H9 (cell line): Measurements from ENCODE around the gene SRPK2. TPM values are rescaled to one million over a fixed set of nuclear protein-coding genes. Genes with fewer than 3 reads are reported as not detected.

Source experiments
- DNase-seq: peaks from one replicate; pipeline ENCODE4 v3.0.0-alpha.2; 2017
- H2AFZ ChIP-seq: one replicate; pipeline ENCODE4 v1.6.1; 2013; ENCODE audit warnings: mild to moderate bottlenecking, low read length, control low read depth, moderate library complexity
- H2AK5ac ChIP-seq: 2 replicates; pipeline ENCODE4 v1.6.1; 2013; ENCODE audit warnings: low read length, control low read depth, mixed read lengths; ENCODE audit not compliant: insufficient read length
- H2BK120ac ChIP-seq: one replicate; pipeline ENCODE4 v1.6.1; 2013; ENCODE audit warnings: low read depth, mild to moderate bottlenecking, low read length, control low read depth, inconsistent platforms; ENCODE audit not compliant: poor library complexity, severe bottlenecking
- H2BK12ac ChIP-seq: 2 replicates; pipeline ENCODE4 v1.6.1; 2013; ENCODE audit warnings: low read length, control low read depth, mixed read lengths, low read depth; ENCODE audit not compliant: insufficient read length
- H2BK15ac ChIP-seq: 2 replicates; pipeline ENCODE4 v1.6.1; 2013; ENCODE audit warnings: low read depth, low read length, control low read depth
- H2BK20ac ChIP-seq: one replicate; pipeline ENCODE4 v1.6.1; 2013; ENCODE audit warnings: low read depth, mild to moderate bottlenecking, low read length, control low read depth, inconsistent platforms; ENCODE audit not compliant: poor library complexity, severe bottlenecking
- H2BK5ac ChIP-seq: 2 replicates; pipeline ENCODE4 v1.6.1; 2013; ENCODE audit warnings: low read length, control low read depth, mixed read lengths; ENCODE audit not compliant: insufficient read length
- H3K14ac ChIP-seq: 2 replicates; pipeline ENCODE4 v1.6.1; 2013; ENCODE audit warnings: low read length, control low read depth; ENCODE audit not compliant: insufficient read depth
- H3K18ac ChIP-seq: 2 replicates; pipeline ENCODE4 v1.6.1; 2013; ENCODE audit warnings: low read depth, mild to moderate bottlenecking, mixed read lengths, low read length, control low read depth; ENCODE audit not compliant: insufficient read length
- H3K23ac ChIP-seq: 2 replicates; pipeline ENCODE4 v1.6.1; 2013; ENCODE audit warnings: low read length, control low read depth, mixed read lengths, low read depth; ENCODE audit not compliant: insufficient read length
- H3K23me2 ChIP-seq: 2 replicates; pipeline ENCODE4 v1.6.1; 2013; ENCODE audit warnings: low read depth, mild to moderate bottlenecking, mixed read lengths, low read length, control low read depth; ENCODE audit not compliant: insufficient read length, poor library complexity, severe bottlenecking
- H3K27ac ChIP-seq: 2 replicates; pipeline ENCODE4 v1.5.1; 2013; ENCODE audit warnings: low read length, control low read depth, mixed read lengths, low read depth; ENCODE audit not compliant: insufficient read length
- H3K27me3 ChIP-seq: 2 replicates; pipeline ENCODE4 v1.6.1; 2013; ENCODE audit warnings: low read length, control low read depth, inconsistent platforms; ENCODE audit not compliant: insufficient read depth
- H3K4ac ChIP-seq: 2 replicates; pipeline ENCODE4 v1.6.1; 2013; ENCODE audit warnings: low read depth, mild to moderate bottlenecking, control low read depth, inconsistent platforms, low read length, moderate library complexity
- H3K4me1 ChIP-seq: 2 replicates; pipeline ENCODE4 v1.6.1; 2013; ENCODE audit warnings: low read length, control low read depth, inconsistent platforms; ENCODE audit not compliant: insufficient read depth
- H3K4me2 ChIP-seq: 2 replicates; pipeline ENCODE4 v1.6.1; 2013; ENCODE audit warnings: low read length, control low read depth, mixed read lengths; ENCODE audit not compliant: insufficient read length, insufficient read depth
- H3K56ac ChIP-seq: 2 replicates; pipeline ENCODE4 v1.6.1; 2013; ENCODE audit warnings: low read depth, mild to moderate bottlenecking, mixed read lengths, low read length, control low read depth; ENCODE audit not compliant: insufficient read length
- H3K79me1 ChIP-seq: 2 replicates; pipeline ENCODE4 v1.6.1; 2013; ENCODE audit warnings: low read depth, mild to moderate bottlenecking, moderate library complexity, low read length, control low read depth, inconsistent platforms; ENCODE audit not compliant: insufficient read depth, poor library complexity, severe bottlenecking
- H3K79me2 ChIP-seq: 2 replicates; pipeline ENCODE4 v1.6.1; 2013; ENCODE audit warnings: low read length, control low read depth, inconsistent platforms; ENCODE audit not compliant: insufficient read depth
- H3K9ac ChIP-seq: 2 replicates; pipeline ENCODE4 v1.6.1; 2013; ENCODE audit warnings: low read length, control low read depth, mixed read lengths; ENCODE audit not compliant: insufficient read length; ENCODE audit errors: extremely low read depth
- H3K9me3 ChIP-seq: one replicate; pipeline ENCODE4 v1.6.1; 2013; ENCODE audit warnings: low read depth, low read length, inconsistent platforms; ENCODE audit not compliant: control insufficient read depth
- H3T11ph ChIP-seq: one replicate; pipeline ENCODE4 v1.6.1; 2013; ENCODE audit warnings: mild to moderate bottlenecking, low read length, control low read depth, inconsistent platforms
- H4K20me1 ChIP-seq: one replicate; pipeline ENCODE4 v1.6.1; 2013; ENCODE audit not compliant: control insufficient read depth, insufficient read length, insufficient read depth
- H4K5ac ChIP-seq: 2 replicates; pipeline ENCODE4 v1.6.1; 2013; ENCODE audit warnings: low read depth, mild to moderate bottlenecking, mixed read lengths, low read length, control low read depth; ENCODE audit not compliant: insufficient read length
- H4K8ac ChIP-seq: replicated peaks from 2 replicates; pipeline ENCODE4 v1.6.1; 2013; ENCODE audit warnings: low read length, control low read depth, mixed read lengths, low read depth; ENCODE audit not compliant: insufficient read length
- H4K91ac ChIP-seq: 2 replicates; pipeline ENCODE4 v1.6.1; 2013; ENCODE audit warnings: low read depth, mild to moderate bottlenecking, moderate library complexity, mixed read lengths, low read length, control low read depth; ENCODE audit not compliant: insufficient read length
- H3K27ac Mint-ChIP-seq, 3 experiments: 2 replicates in 2 of 3; 3 replicates in 1 of 3; pipeline ENCODE4 v1.8.0; 2020 to 2021; ENCODE audit warnings: mixed read lengths in 3 of 3, mild to moderate bottlenecking in 1 of 3, moderate library complexity in 1 of 3
- H3K27me3 Mint-ChIP-seq: 2 replicates; pipeline ENCODE4 v1.8.0; 2021; ENCODE audit warnings: low read depth, mild to moderate bottlenecking, moderate library complexity, mixed read lengths
- H3K36me3 Mint-ChIP-seq, 3 experiments: 2 replicates in 2 of 3; 3 replicates in 1 of 3; pipeline ENCODE4 v1.8.0; 2020 to 2021; ENCODE audit warnings: low read depth in 3 of 3, mixed read lengths in 3 of 3; ENCODE audit not compliant: insufficient read depth in 1 of 3
- H3K4me1 Mint-ChIP-seq, 2 experiments: 2 replicates each; pipeline ENCODE4 v1.8.0; 2020; ENCODE audit warnings: mixed read lengths in 2 of 2
- H3K4me3 Mint-ChIP-seq, 2 experiments: 2 replicates in 1 of 2; 3 replicates in 1 of 2; pipeline ENCODE4 v1.8.0; 2020 to 2021; ENCODE audit warnings: mild to moderate bottlenecking in 2 of 2, mixed read lengths in 2 of 2, moderate library complexity in 1 of 2
- H3K9me3 Mint-ChIP-seq, 2 experiments: 2 replicates in 1 of 2; 3 replicates in 1 of 2; pipeline ENCODE4 v1.8.0; 2020; ENCODE audit warnings: mild to moderate bottlenecking in 2 of 2, mixed read lengths in 2 of 2, moderate library complexity in 1 of 2
- CTCF ChIP-seq: fragments of 200-600 bp; sonication (generic); conservative IDR thresholded peaks from 3 replicates; pipeline ENCODE4 v1.8.0; 2021; ENCODE audit warnings: antibody characterized with exemption, mild to moderate bottlenecking
- WGBS: extraction: QIAGEN DNeasy Blood & Tissue Kit; methylation state at CpG from one replicate; pipeline ENCODE4 v1.1.7; 2013; ENCODE audit warnings: missing lambda C conversion rate, low lambda C conversion rate, mixed read lengths; ENCODE audit not compliant: insufficient read length; ENCODE audit errors: extremely low coverage; 5-methylcytosine and 5-hydroxymethylcytosine counted together
- total RNA-seq: library from RNA; stranded (reverse); gene quantifications from 2 replicates; pipeline ENCODE4 v1.2.1, GENCODE V29; 2021

Gene SRPK2
- total RNA-seq, 1 experiment from 2014 or later, result 41.1 TPM

DNA sequence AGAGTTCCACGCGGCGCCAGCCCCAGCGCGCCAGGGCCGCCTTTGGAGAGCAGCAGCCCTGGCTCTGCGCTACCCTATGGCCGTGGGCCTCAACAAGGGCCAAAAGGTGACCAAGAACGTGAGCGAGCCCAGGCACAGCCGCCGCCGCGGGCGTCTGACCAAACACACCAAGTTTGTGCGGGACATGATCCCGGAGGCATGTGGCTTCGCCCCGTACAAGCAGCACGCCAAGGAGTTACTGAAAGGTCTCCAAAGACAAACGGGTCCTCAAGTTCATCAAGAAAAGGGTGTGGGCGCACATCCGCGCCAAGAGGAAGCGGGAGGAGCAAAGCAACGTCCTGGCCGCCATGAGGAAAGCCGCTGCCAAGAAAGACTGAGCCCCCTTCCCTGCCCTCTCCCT lies 144.1 kb downstream of the SRPK2 start:
- Histone ChIP-seq H3K79me1 (no peaks in the 10 kb centered on the region), H3K23me2 (no peaks in the 10 kb centered on the region), H3K4me1 (peaks cover 5% of the 10 kb centered on the region; the same call in 1 of the 2 replicates), H4K5ac (no peak overlapping the region), H2AFZ (no peak overlapping the region), H3K56ac (no peak overlapping the region), H4K8ac (no peak overlapping the region), H3K9me3 (no peaks in the 10 kb centered on the region), H2BK15ac (no peak overlapping the region), H3K9ac (no peak overlapping the region), H4K91ac (no peak overlapping the region), H3K14ac (no peak overlapping the region), H2AK5ac (no peak overlapping the region), H3K18ac (no peak overlapping the region), H4K20me1 (no peaks in the 10 kb centered on the region), H3K4me2 (no peak overlapping the region), H3K27ac (no peak overlapping the region), H3K27me3 (no peaks in the 10 kb centered on the region), H3T11ph (no peak overlapping the region), H3K79me2 (peaks cover 2% of the 10 kb centered on the region; the same call in 1 of the 2 replicates), H2BK5ac (no peak overlapping the region), H3K23ac (no peak overlapping the region), H2BK20ac (no peak overlapping the region), H3K4ac (no peak overlapping the region), H2BK12ac (no peak overlapping the region), H2BK120ac (no peak overlapping the region)
- Mint-ChIP-seq H3K36me3 (no peaks in the 10 kb centered on the region), H3K27me3 (no peaks in the 10 kb centered on the region), H3K9me3 (no peaks in the 10 kb centered on the region), H3K27ac (no peak overlapping the region), H3K4me3 (no peak overlapping the region), H3K4me1 (peaks cover 5 to 7% of the 10 kb centered on the region in 2 experiments; a peak in 3 of 4 replicates)
- WGBS, result no CpG with 5 or more reads among the region's 28 CpGs
- no peak for DNase-seq
- TF ChIP-seq CTCF, result no peak
